ENCODE data around the gene GSK3A. TPM values are rescaled to one million over a fixed set of nuclear protein-coding genes. Genes with fewer than 3 reads are reported as not detected.

The GSK3A gene
- total RNA-seq, 1 donor from 2014 or later = 50.3 TPM

DNA sequence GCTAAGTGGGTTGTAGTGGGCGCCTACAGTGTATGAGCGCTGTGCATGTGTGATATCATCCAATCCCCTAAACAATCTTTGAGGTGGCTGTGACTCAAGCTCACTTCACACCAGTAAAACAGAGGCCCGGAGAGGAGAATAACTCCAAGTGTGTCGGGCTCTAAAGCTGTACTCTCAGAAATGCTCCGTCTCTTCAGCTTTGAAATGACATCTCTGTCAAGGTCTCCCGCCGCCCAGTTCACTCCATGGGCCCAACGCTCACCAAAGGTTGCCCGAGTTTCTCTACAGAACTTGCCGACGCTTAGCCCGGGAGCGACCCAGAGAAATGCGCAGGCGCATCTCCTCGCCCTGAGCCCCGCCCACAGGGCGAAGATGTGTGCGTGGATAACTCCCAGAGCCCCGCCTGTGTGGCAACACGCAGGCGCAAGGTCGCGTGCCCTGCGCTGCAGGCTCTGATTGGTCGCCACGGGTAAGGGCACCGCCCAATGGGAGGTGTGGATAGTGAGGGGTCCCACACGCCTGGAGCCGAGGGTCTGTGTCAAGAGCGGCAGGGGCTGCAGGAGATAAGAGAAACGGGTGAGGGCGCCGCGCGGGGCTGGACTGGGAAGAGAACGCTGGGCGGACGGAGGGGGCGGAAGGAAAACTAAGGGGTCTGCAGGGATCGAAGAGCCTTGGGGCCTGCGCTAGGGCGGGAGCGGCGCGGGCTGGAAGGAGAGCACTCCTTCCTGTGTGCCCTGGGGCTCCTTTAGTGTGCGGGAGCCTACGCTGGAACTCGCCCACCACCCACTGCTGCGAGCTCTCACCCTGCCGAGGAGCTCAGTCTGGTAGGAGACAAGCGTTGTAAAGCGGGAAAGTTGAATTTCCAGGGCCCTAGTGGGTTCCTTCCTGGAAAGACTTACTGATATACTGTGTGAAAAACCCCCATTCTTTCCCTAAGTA is 22.3 kb downstream of the GSK3A start, which contains the start of gene ZNF526:
TSS of gene ZNF526 (plus strand) at position 501 of the 939 bp plus-strand sequence. CDS start 4,092 bp downstream, outside the sequence.
- Histone ChIP-seq H3K4me1 (ENCODE audit: insufficient read depth, low read length) (peaks cover 31% of the 10 kb centered on the region), H3K27ac (ENCODE audit: low read depth, low read length) (peak within 1 kb of the TSS; percentile 87), H3K79me2 (ENCODE audit: insufficient read depth, low read length) (peaks cover 75% of the 10 kb centered on the region), H3K9ac (ENCODE audit: low read length) (peak within 1 kb of the TSS; percentile 93), H3K36me3 (ENCODE audit: insufficient read depth, low read length) (peaks cover 9% of the 10 kb centered on the region), H2AFZ (ENCODE audit: low read depth, low read length) (peak within 1 kb of the TSS; percentile 73), H3K4me3 (ENCODE audit: insufficient read depth, low read depth, low read length) (peak within 1 kb of the TSS; percentile 84), H3K27me3 (ENCODE audit: insufficient read depth, low read length) (no peaks in the 10 kb centered on the region), H3K9me3 (ENCODE audit: insufficient read depth, low read depth, low read length) (peaks cover 2% of the 10 kb centered on the region), H4K20me1 (ENCODE audit: insufficient read depth, low read length) (peaks cover 46% of the 10 kb centered on the region), H3K4me2 (ENCODE audit: low read length) (peak within 1 kb of the TSS; percentile 92)
- Mint-ChIP-seq H3K27me3 (ENCODE audit: low read depth, unreplicated experiment) (no peaks in the 10 kb centered on the region), H3K9me3 (ENCODE audit: unreplicated experiment) (peaks cover 4% of the 10 kb centered on the region), H3K36me3 (ENCODE audit: low read depth, unreplicated experiment) (peaks cover 19% of the 10 kb centered on the region), H3K4me3 (ENCODE audit: unreplicated experiment) (peak within 1 kb of the TSS; percentile 98), H3K27ac (ENCODE audit: unreplicated experiment) (peak within 1 kb of the TSS; percentile 97), H3K4me1 (ENCODE audit: low read depth, unreplicated experiment) (peaks cover 28% of the 10 kb centered on the region)
- no peak for TF ChIP-seq EZH2 (IDR thresholded peaks at IDR 0.05; ENCODE audit: insufficient read depth, low read length)
- TF ChIP-seq, protein P1, sequence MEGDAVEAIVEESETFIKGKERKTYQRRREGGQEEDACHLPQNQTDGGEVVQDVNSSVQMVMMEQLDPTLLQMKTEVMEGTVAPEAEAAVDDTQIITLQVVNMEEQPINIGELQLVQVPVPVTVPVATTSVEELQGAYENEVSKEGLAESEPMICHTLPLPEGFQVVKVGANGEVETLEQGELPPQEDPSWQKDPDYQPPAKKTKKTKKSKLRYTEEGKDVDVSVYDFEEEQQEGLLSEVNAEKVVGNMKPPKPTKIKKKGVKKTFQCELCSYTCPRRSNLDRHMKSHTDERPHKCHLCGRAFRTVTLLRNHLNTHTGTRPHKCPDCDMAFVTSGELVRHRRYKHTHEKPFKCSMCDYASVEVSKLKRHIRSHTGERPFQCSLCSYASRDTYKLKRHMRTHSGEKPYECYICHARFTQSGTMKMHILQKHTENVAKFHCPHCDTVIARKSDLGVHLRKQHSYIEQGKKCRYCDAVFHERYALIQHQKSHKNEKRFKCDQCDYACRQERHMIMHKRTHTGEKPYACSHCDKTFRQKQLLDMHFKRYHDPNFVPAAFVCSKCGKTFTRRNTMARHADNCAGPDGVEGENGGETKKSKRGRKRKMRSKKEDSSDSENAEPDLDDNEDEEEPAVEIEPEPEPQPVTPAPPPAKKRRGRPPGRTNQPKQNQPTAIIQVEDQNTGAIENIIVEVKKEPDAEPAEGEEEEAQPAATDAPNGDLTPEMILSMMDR (IDR thresholded peaks at IDR 0.05; ENCODE audit: insufficient read depth, low read depth, low read length) = no peak
- FAIRE-seq (no peak), DNase-seq (ENCODE audit: low read depth) (peak; percentile 89)

DNA sequence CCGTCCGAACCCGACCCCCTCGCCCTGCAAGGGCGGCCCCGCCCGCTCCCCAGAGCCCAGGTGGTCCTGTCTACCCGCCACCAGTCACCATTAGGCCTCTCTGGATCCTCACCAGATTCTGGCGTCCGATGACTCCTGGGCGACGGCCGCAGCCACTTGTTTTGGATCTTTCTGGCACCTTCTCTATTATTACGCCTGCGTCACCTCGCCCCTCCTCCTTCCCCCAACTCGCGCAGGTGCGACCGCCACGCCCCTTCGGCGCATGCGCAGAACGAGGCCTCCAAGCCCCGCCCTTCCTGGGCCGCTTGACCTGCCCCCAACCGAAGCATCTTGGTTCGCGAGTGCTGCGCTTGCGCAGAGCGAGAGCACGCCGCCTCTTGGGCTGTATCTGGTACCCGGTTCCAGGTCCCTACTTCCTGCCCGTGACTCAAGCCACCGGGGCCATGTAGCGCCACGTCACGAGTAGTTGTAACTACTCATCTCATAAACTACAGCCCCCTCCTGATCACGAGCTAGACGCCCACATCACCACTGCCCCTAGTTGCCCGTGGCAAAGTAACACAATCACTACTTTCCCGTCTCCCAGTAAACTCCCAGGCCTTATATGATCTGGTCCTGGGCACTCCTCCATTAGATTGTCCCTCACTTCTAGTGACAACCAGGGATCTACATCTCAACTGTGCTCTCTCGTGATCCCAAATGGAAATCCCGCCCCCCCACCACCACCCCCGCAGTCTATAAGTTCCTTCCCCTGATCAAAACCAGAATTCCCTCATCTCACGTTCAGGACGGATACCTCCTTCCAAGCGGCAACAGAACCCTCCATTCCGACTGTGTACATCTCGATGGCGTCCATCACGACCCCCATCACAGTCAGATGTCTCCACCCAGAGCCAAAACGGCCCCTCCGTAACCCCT is 24.6 kb downstream of the GSK3A start, which contains the start of gene DEDD2:
TSS of gene DEDD2 (minus strand) at position 158 of the 918 bp plus-strand sequence. CDS start 670 bp downstream, outside the sequence.
- H3K27me3 Mint-ChIP-seq (ENCODE audit: low read depth, unreplicated experiment) = no peaks in the 10 kb centered on the region
- H3K4me2 ChIP-seq (ENCODE audit: low read length) = peak within 1 kb of the TSS; percentile 94
- no peaks in the 10 kb centered on the region for H3K27me3 ChIP-seq (ENCODE audit: insufficient read depth, low read length)
- peak within 1 kb of the TSS; percentile 97 for H3K27ac ChIP-seq (ENCODE audit: low read depth, low read length)
- peaks cover 75% of the 10 kb centered on the region for H3K79me2 ChIP-seq (ENCODE audit: insufficient read depth, low read length)
- H3K9me3 Mint-ChIP-seq (ENCODE audit: unreplicated experiment) = peaks cover 4% of the 10 kb centered on the region
- H3K4me1 ChIP-seq (ENCODE audit: insufficient read depth, low read length) = peaks cover 31% of the 10 kb centered on the region
- TF ChIP-seq, protein P1 (IDR thresholded peaks at IDR 0.05; ENCODE audit: insufficient read depth, low read depth, low read length) = no peak
- no peak for TF ChIP-seq EZH2 (IDR thresholded peaks at IDR 0.05; ENCODE audit: insufficient read depth, low read length)
- peak within 1 kb of the TSS; percentile 98 for H3K4me3 Mint-ChIP-seq (ENCODE audit: unreplicated experiment)
- peak within 1 kb of the TSS; percentile 87 for H3K9ac ChIP-seq (ENCODE audit: low read length)
- no peaks in the 10 kb centered on the region for H3K9me3 ChIP-seq (ENCODE audit: insufficient read depth, low read depth, low read length)
- peak within 1 kb of the TSS; percentile 68 for H2AFZ ChIP-seq (ENCODE audit: low read depth, low read length)
- peaks cover 25% of the 10 kb centered on the region for H3K4me1 Mint-ChIP-seq (ENCODE audit: low read depth, unreplicated experiment)
- H4K20me1 ChIP-seq (ENCODE audit: insufficient read depth, low read length) = peaks cover 49% of the 10 kb centered on the region
- peaks cover 12% of the 10 kb centered on the region for H3K36me3 ChIP-seq (ENCODE audit: insufficient read depth, low read length)
- peaks cover 16% of the 10 kb centered on the region for H3K36me3 Mint-ChIP-seq (ENCODE audit: low read depth, unreplicated experiment)
- DNase-seq (ENCODE audit: low read depth) (peak; percentile 94), FAIRE-seq (no peak)
- peak within 1 kb of the TSS; percentile 98 for H3K27ac Mint-ChIP-seq (ENCODE audit: unreplicated experiment)
- H3K4me3 ChIP-seq (ENCODE audit: insufficient read depth, low read depth, low read length) = peak within 1 kb of the TSS; percentile 78
